H9 (cell line): Measurements from ENCODE around the gene FBXO41. TPM values are rescaled to one million over a fixed set of nuclear protein-coding genes. Genes with fewer than 3 reads are reported as not detected.

ENCODE experiments used
- DNase-seq: peaks from one replicate; pipeline ENCODE4 v3.0.0-alpha.2; 2017
- H2AFZ ChIP-seq: one replicate; pipeline ENCODE4 v1.6.1; 2013; ENCODE audit warnings: mild to moderate bottlenecking, low read length, control low read depth, moderate library complexity
- H2AK5ac ChIP-seq: 2 replicates; pipeline ENCODE4 v1.6.1; 2013; ENCODE audit warnings: low read length, control low read depth, mixed read lengths; ENCODE audit not compliant: insufficient read length
- H2BK120ac ChIP-seq: one replicate; pipeline ENCODE4 v1.6.1; 2013; ENCODE audit warnings: low read depth, mild to moderate bottlenecking, low read length, control low read depth, inconsistent platforms; ENCODE audit not compliant: poor library complexity, severe bottlenecking
- H2BK12ac ChIP-seq: 2 replicates; pipeline ENCODE4 v1.6.1; 2013; ENCODE audit warnings: low read length, control low read depth, mixed read lengths, low read depth; ENCODE audit not compliant: insufficient read length
- H2BK15ac ChIP-seq: 2 replicates; pipeline ENCODE4 v1.6.1; 2013; ENCODE audit warnings: low read depth, low read length, control low read depth
- H2BK20ac ChIP-seq: one replicate; pipeline ENCODE4 v1.6.1; 2013; ENCODE audit warnings: low read depth, mild to moderate bottlenecking, low read length, control low read depth, inconsistent platforms; ENCODE audit not compliant: poor library complexity, severe bottlenecking
- H2BK5ac ChIP-seq: 2 replicates; pipeline ENCODE4 v1.6.1; 2013; ENCODE audit warnings: low read length, control low read depth, mixed read lengths; ENCODE audit not compliant: insufficient read length
- H3K14ac ChIP-seq: 2 replicates; pipeline ENCODE4 v1.6.1; 2013; ENCODE audit warnings: low read length, control low read depth; ENCODE audit not compliant: insufficient read depth
- H3K18ac ChIP-seq: 2 replicates; pipeline ENCODE4 v1.6.1; 2013; ENCODE audit warnings: low read depth, mild to moderate bottlenecking, mixed read lengths, low read length, control low read depth; ENCODE audit not compliant: insufficient read length
- H3K23ac ChIP-seq: 2 replicates; pipeline ENCODE4 v1.6.1; 2013; ENCODE audit warnings: low read length, control low read depth, mixed read lengths, low read depth; ENCODE audit not compliant: insufficient read length
- H3K23me2 ChIP-seq: 2 replicates; pipeline ENCODE4 v1.6.1; 2013; ENCODE audit warnings: low read depth, mild to moderate bottlenecking, mixed read lengths, low read length, control low read depth; ENCODE audit not compliant: insufficient read length, poor library complexity, severe bottlenecking
- H3K27ac ChIP-seq: 2 replicates; pipeline ENCODE4 v1.5.1; 2013; ENCODE audit warnings: low read length, control low read depth, mixed read lengths, low read depth; ENCODE audit not compliant: insufficient read length
- H3K27me3 ChIP-seq: 2 replicates; pipeline ENCODE4 v1.6.1; 2013; ENCODE audit warnings: low read length, control low read depth, inconsistent platforms; ENCODE audit not compliant: insufficient read depth
- H3K4ac ChIP-seq: 2 replicates; pipeline ENCODE4 v1.6.1; 2013; ENCODE audit warnings: low read depth, mild to moderate bottlenecking, control low read depth, inconsistent platforms, low read length, moderate library complexity
- H3K4me1 ChIP-seq: 2 replicates; pipeline ENCODE4 v1.6.1; 2013; ENCODE audit warnings: low read length, control low read depth, inconsistent platforms; ENCODE audit not compliant: insufficient read depth
- H3K4me2 ChIP-seq: 2 replicates; pipeline ENCODE4 v1.6.1; 2013; ENCODE audit warnings: low read length, control low read depth, mixed read lengths; ENCODE audit not compliant: insufficient read length, insufficient read depth
- H3K56ac ChIP-seq: 2 replicates; pipeline ENCODE4 v1.6.1; 2013; ENCODE audit warnings: low read depth, mild to moderate bottlenecking, mixed read lengths, low read length, control low read depth; ENCODE audit not compliant: insufficient read length
- H3K79me1 ChIP-seq: 2 replicates; pipeline ENCODE4 v1.6.1; 2013; ENCODE audit warnings: low read depth, mild to moderate bottlenecking, moderate library complexity, low read length, control low read depth, inconsistent platforms; ENCODE audit not compliant: insufficient read depth, poor library complexity, severe bottlenecking
- H3K79me2 ChIP-seq: 2 replicates; pipeline ENCODE4 v1.6.1; 2013; ENCODE audit warnings: low read length, control low read depth, inconsistent platforms; ENCODE audit not compliant: insufficient read depth
- H3K9ac ChIP-seq: 2 replicates; pipeline ENCODE4 v1.6.1; 2013; ENCODE audit warnings: low read length, control low read depth, mixed read lengths; ENCODE audit not compliant: insufficient read length; ENCODE audit errors: extremely low read depth
- H3K9me3 ChIP-seq: one replicate; pipeline ENCODE4 v1.6.1; 2013; ENCODE audit warnings: low read depth, low read length, inconsistent platforms; ENCODE audit not compliant: control insufficient read depth
- H3T11ph ChIP-seq: one replicate; pipeline ENCODE4 v1.6.1; 2013; ENCODE audit warnings: mild to moderate bottlenecking, low read length, control low read depth, inconsistent platforms
- H4K20me1 ChIP-seq: one replicate; pipeline ENCODE4 v1.6.1; 2013; ENCODE audit not compliant: control insufficient read depth, insufficient read length, insufficient read depth
- H4K5ac ChIP-seq: 2 replicates; pipeline ENCODE4 v1.6.1; 2013; ENCODE audit warnings: low read depth, mild to moderate bottlenecking, mixed read lengths, low read length, control low read depth; ENCODE audit not compliant: insufficient read length
- H4K8ac ChIP-seq: replicated peaks from 2 replicates; pipeline ENCODE4 v1.6.1; 2013; ENCODE audit warnings: low read length, control low read depth, mixed read lengths, low read depth; ENCODE audit not compliant: insufficient read length
- H4K91ac ChIP-seq: 2 replicates; pipeline ENCODE4 v1.6.1; 2013; ENCODE audit warnings: low read depth, mild to moderate bottlenecking, moderate library complexity, mixed read lengths, low read length, control low read depth; ENCODE audit not compliant: insufficient read length
- H3K27ac Mint-ChIP-seq, 3 experiments: 2 replicates in 2 of 3; 3 replicates in 1 of 3; pipeline ENCODE4 v1.8.0; 2020 to 2021; ENCODE audit warnings: mixed read lengths in 3 of 3, mild to moderate bottlenecking in 1 of 3, moderate library complexity in 1 of 3
- H3K27me3 Mint-ChIP-seq: 2 replicates; pipeline ENCODE4 v1.8.0; 2021; ENCODE audit warnings: low read depth, mild to moderate bottlenecking, moderate library complexity, mixed read lengths
- H3K36me3 Mint-ChIP-seq, 3 experiments: 2 replicates in 2 of 3; 3 replicates in 1 of 3; pipeline ENCODE4 v1.8.0; 2020 to 2021; ENCODE audit warnings: low read depth in 3 of 3, mixed read lengths in 3 of 3; ENCODE audit not compliant: insufficient read depth in 1 of 3
- H3K4me1 Mint-ChIP-seq, 2 experiments: 2 replicates each; pipeline ENCODE4 v1.8.0; 2020; ENCODE audit warnings: mixed read lengths in 2 of 2
- H3K4me3 Mint-ChIP-seq, 2 experiments: 2 replicates in 1 of 2; 3 replicates in 1 of 2; pipeline ENCODE4 v1.8.0; 2020 to 2021; ENCODE audit warnings: mild to moderate bottlenecking in 2 of 2, mixed read lengths in 2 of 2, moderate library complexity in 1 of 2
- H3K9me3 Mint-ChIP-seq, 2 experiments: 2 replicates in 1 of 2; 3 replicates in 1 of 2; pipeline ENCODE4 v1.8.0; 2020; ENCODE audit warnings: mild to moderate bottlenecking in 2 of 2, mixed read lengths in 2 of 2, moderate library complexity in 1 of 2
- WGBS: extraction: QIAGEN DNeasy Blood & Tissue Kit; methylation state at CpG from one replicate; pipeline ENCODE4 v1.1.7; 2013; ENCODE audit warnings: missing lambda C conversion rate, low lambda C conversion rate, mixed read lengths; ENCODE audit not compliant: insufficient read length; ENCODE audit errors: extremely low coverage; 5-methylcytosine and 5-hydroxymethylcytosine counted together
- total RNA-seq: library from RNA; stranded (reverse); gene quantifications from 2 replicates; pipeline ENCODE4 v1.2.1, GENCODE V29; 2021
- TF ChIP-seq, protein P1 (sequence below): fragments of 200-600 bp; sonication (generic); conservative IDR thresholded peaks from 3 replicates; pipeline ENCODE4 v1.8.0; 2021; ENCODE audit warnings: antibody characterized with exemption, mild to moderate bottlenecking

The FBXO41 gene
- total RNA-seq, 1 experiment from 2014 or later = 16.2 TPM

DNA sequence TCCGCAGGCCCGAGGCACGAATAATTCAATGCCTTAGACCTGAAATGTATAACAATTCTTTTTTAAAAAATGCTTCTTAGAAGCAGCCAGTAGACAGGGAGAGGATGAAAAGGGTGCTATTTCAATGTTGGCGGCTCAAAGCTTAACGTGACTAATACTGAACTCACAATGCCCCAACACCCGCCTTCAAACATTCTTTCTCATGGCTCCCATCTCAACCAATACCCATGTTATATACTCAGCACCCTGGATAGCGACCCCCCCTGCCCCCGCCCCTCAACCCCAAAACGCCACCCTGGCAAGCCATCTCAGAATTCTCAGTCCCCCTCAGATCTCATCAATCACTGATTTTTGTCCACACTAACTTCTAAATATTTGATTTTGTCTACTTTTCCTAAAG is 4.4 kb downstream of the FBXO41 start:
- H3K18ac ChIP-seq = no peak overlapping the region
- H2BK5ac ChIP-seq = no peak overlapping the region
- H3K79me2 ChIP-seq = peaks cover 3% of the 10 kb centered on the region; the same call in 1 of the 2 replicates
- no peak overlapping the region for H2AFZ ChIP-seq
- H4K91ac ChIP-seq = no peak overlapping the region
- no peak overlapping the region for H3T11ph ChIP-seq
- peaks cover 2% of the 10 kb centered on the region for H4K20me1 ChIP-seq
- TF ChIP-seq, protein P1, sequence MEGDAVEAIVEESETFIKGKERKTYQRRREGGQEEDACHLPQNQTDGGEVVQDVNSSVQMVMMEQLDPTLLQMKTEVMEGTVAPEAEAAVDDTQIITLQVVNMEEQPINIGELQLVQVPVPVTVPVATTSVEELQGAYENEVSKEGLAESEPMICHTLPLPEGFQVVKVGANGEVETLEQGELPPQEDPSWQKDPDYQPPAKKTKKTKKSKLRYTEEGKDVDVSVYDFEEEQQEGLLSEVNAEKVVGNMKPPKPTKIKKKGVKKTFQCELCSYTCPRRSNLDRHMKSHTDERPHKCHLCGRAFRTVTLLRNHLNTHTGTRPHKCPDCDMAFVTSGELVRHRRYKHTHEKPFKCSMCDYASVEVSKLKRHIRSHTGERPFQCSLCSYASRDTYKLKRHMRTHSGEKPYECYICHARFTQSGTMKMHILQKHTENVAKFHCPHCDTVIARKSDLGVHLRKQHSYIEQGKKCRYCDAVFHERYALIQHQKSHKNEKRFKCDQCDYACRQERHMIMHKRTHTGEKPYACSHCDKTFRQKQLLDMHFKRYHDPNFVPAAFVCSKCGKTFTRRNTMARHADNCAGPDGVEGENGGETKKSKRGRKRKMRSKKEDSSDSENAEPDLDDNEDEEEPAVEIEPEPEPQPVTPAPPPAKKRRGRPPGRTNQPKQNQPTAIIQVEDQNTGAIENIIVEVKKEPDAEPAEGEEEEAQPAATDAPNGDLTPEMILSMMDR = no peak
- H3K9me3 ChIP-seq = no peaks in the 10 kb centered on the region
- H2BK12ac ChIP-seq = no peak overlapping the region
- H3K23ac ChIP-seq = no peak overlapping the region
- peaks cover 3% of the 10 kb centered on the region for H3K79me1 ChIP-seq
- H3K56ac ChIP-seq = no peak overlapping the region
- peaks cover 12 to 17% of the 10 kb centered on the region in 2 experiments for H3K4me1 Mint-ChIP-seq
- no peak overlapping the region for H2AK5ac ChIP-seq
- no peaks in the 10 kb centered on the region for H3K27me3 ChIP-seq
- no peak overlapping the region for H2BK15ac ChIP-seq
- no peak overlapping the region for H4K5ac ChIP-seq
- H3K4me1 ChIP-seq = no peaks in the 10 kb centered on the region; the same call in 1 of the 2 replicates
- no peak overlapping the region for H2BK120ac ChIP-seq
- H3K23me2 ChIP-seq = peaks cover 14% of the 10 kb centered on the region
- WGBS = no CpG with 5 or more reads among the region's 9 CpGs
- H3K4me3 Mint-ChIP-seq = no peak overlapping the region
- H3K27ac Mint-ChIP-seq = no peak overlapping the region
- no peak overlapping the region for H3K4ac ChIP-seq
- no peak overlapping the region for H2BK20ac ChIP-seq
- H4K8ac ChIP-seq = no peak overlapping the region
- H3K36me3 Mint-ChIP-seq = peaks cover 0 to 7% (median 2%) of the 10 kb centered on the region in 3 experiments; a peak in 3 of 7 replicates
- H3K9me3 Mint-ChIP-seq = no peaks in the 10 kb centered on the region
- no peak overlapping the region for H3K9ac ChIP-seq
- no peak overlapping the region for H3K27ac ChIP-seq
- no peak overlapping the region for H3K14ac ChIP-seq
- peaks cover under 1% of the 10 kb centered on the region for H3K27me3 Mint-ChIP-seq
- no peak for DNase-seq
- no peak overlapping the region for H3K4me2 ChIP-seq
